DMS 273 (cell line): ENCODE data around the gene CCDC85C.
A peak's percentile ranks its signal among the peaks of the same experiment; 100 is the strongest.

Source experiments
- DNase-seq: peaks from one replicate; lab custom pipeline; 2025; ENCODE audit not compliant: unreplicated experiment; lab: John Stamatoyannopoulos, UW

The CCDC85C gene

DNA sequence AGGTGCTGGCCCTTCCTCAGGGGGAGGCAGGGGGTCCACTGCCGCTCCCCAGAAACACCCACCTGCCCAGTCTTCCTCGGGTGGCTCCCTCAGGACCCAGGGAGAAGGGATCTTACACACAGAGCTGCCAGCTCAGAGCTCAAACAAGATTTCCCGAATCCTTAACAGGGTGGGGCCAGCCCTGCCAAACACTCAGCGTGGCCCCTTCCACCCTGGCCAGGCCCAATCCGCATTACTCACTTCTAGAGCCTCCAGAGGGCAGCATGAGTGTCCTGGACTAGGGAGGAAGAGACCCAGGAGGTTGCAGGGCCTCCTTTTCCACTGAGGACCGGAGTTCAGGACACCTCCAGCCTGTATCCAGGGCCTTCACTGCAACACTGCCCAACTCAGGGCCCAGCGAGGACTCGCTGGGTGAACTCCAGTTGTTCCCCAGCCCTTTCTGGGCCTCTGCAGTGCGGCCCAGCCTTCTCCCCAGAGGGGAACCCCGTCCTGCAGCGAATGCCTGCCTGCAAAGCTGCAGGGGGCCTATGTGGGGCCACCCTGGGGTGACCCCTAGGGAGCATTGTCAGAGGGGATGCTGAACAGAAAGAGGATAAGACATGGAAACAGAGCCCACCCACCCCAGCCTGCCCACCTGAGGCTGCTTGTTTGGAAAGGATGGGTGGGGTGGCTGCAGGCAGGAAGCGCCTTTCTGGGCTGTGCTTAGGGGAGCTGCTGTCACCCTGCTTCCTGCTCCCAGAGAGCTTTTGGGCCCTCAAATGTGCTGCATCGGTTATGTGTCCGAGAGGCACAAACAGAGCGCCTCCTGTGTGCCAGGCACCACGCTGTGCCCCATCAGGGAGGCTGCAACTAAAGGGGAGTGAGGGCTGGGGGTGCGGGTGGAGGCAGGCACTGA is 79.0 kb downstream of the CCDC85C start:
- DNase-seq, result peak; percentile 66

DNA sequence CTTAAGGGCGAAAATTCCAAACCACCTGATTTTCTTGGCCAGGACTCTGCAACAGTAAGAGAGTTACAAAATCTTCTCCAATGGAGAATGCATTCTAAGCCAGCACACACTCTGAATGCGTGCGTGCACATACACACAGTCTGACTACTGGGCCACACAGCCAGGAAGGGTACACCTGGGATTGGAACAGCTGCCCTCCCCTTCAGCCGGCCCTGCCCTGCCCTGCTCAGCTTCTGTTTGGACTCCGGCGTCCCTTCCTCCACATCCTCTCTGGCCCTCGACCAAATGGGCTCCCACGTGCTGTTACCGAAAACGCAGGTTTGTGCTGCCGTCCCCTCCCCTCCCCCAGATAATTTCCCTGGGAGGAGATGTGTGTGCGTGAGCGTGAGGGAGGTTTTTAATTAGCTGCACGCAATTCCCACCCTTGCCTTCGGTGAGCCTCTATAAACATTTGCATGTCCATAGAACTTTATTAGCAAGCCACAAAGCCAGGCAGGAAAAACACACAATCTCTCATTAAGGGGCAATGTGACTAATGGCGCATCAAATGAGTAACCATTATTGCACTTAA is 79.8 kb downstream of the CCDC85C start:
- DNase-seq, result no peak

DNA sequence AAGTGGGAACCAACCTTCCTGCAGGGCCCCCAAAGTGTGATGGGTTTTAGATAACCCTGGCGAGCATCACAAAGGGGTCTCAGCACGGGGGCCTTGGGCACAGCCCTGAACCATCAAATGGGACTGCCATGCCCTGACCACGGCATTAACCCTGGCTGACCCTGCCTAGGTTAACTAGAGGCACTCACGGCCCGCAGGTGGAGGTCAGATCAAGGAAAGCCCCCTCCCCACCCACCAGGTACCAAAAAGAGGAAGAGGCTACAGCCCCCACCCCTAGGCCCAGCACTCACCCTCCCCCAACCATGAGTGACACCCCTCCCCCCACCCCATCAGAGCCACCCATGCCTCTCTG is 80.3 kb downstream of the CCDC85C start:
- DNase-seq, result no peak

DNA sequence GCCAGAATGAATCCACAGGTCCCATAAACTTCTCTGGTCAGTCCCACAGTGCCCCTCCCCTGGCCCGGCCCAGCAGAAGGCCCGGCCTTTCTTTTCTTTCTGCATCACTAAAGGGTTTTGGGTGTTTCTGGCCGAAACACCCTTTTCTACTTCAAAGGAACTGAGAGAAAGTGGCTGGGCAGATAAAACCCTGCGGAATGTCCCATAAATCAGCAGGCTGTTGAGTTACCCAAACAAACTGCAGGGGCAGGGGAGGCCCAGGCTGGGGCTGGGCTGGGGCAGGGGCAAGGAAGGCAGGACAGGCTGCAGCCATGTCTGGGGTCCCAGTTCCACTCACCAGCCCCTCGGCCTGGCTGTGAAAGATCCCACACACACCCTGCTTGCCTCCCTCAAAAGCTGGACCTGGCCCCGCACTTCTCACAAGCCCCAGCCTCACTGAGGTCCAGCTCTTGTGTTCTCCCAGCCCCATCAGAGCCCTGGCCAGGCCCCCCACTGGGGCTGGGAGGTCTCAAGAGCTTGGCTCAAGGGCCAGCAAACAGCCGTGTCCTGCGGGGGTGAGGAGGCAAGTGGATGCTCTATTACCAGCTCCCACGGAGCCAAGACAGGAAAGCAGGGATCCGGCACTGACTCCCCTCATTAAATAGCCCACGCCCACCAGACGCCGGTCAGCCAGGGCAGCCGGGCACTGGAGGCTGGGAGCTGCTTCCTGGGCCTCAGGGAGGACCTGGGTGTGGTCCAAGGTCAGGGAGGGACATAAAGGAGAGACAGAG is 80.9 kb downstream of the CCDC85C start:
- no peak for DNase-seq

DNA sequence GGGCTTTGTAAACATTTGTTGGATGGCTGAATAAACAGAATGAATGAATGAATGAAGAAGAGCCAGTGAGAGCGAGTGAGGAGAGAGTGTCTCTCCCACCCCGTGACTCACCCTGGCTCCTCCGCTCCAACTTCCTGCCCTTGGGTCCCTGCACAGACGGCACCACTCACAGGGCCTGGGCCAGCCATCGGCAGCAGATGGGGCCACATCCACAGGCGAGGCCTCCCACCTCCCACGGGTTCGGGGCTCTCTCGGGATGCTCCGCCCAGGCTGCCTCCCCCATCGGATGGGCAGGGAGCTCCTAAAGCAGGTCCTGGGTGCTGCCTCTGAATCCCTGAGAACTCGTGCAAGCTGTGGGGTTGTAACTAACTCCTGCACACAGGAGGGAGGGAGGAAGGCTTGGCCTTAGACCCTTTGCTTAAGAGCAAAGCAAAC is 81.5 kb downstream of the CCDC85C start:
- DNase-seq, result peak; percentile 57

DNA sequence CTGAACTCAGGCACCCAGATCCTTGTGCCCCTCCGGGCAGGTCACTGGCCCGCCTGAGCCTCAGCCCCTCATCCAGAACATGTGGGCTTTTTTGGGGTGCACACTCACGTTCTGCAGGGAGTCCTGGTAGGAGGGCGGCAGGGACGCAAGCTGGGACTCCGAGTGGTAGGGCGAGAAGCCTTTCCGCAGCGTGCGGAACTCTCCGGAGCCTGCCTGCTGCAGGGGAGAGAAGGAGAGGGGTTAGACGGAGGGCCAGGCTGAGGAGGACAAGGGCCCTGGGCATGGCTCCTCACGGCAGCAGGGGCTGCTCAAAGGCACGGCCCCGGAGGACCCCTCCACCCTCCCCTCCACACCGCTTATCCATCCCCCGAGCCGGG is 82.0 kb downstream of the CCDC85C start:
- DNase-seq, result no peak

DNA sequence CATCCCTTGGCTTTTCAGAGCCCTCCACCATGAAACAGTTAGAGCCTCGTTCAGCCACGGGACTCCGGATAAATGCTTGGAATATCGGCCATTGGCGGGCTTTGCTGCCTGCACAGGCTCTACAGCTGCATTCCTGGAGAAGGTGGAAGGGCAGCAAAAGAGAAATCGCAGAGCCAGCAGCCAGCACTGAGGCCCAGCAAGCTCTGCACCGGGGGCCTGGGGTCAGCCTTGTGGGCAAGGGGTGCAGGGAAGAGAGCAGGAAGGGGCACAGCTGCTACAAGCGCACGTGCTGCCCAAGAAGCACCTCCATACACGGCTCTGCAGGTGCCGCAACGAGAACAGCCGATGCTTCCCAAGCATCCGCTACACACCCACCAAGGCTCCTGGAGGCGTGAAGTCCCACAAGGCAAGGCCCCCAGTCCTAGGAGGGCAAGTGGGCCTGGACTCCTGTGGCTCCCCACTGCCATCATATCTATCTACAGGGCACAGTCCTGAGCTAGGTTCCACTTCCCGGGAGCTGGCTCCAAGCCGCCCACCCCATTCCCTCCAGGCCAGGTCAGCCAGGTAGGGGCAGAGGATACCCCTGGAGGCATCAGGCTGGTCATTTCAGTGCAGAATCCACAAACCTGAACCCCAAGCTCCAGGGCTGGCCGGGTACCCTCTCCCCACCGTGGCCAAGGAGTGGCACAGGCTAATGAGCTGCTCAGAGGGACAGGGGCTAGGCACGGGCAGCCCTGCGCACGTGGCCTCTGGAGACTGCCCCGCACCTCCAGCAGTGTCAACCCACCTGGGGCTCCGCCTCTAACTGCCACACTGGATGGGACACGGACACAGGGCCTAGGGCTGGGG is 82.6 kb downstream of the CCDC85C start:
- DNase-seq, result no peak

DNA sequence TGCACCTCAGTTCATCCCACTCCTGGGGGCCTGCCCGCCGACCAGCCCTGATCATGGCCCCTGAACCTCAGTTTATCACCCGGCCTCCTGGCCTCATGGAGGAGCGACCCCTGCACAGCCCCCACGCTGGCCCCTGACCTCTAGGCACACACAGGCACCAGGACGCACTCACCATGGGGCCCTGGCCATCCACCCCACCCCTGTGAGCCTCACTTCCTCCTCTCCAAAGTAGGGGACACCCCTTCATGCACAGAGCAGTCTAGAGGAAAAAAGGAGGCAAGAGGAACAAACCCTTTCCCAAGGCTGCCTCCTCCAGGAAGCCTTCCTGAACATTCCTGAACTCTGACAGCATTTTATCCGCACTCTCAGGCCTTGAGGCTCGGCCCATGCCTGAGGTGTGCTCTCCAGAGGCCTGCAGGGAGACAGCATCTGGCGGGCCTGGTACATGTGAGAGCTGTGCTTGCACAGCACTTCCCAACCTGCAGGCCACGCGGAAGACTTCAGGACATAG is 83.4 kb downstream of the CCDC85C start:
- DNase-seq, result peak; percentile 38

DNA sequence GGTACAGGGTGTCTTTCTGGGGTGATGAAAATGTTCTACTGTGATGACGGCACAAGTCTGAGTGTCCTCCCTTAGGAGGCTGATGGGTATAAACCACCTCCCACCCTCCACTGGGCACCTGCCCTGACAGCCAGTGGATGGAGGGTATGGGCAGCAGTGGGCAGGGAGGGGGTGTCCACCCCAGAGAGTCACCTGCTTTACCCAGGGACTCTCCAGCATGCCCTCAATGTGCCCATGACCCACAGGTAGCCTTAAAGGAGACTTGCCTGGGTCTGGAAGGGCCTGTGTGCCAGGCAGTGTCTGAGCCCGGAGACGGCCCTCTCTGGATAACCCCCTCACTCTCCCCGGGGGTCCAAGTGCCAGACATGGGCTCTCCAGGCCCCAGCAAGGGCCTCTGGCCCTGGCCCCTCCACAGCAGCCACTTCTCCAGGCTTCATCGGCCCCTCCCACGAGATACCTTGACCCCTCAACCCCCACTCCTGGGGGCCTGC is 84.0 kb downstream of the CCDC85C start:
- no peak for DNase-seq

DNA sequence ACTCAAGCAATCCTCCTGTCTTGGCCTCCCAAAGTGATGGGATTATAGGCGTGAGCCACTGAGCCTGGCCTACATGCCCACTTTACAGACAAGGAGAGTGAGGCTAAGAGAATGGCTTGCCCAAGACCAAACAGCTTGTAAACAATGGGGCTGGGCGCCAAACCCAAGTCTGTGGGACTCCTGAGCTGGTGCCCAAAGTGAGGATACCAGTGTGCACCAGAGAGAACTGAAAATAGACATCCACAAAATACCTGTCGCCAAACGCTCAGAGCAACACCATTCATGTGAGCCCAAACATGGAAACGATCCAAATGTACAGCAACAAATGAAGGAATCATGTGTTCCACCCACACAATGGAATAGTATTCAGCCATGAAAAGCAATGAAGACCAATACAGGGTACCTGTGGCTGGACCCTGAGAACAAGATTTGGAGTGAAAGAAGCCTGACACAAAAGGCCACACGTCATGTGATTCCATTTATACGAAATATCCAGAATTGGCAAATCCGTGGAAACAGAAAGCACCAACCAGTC is 84.6 kb downstream of the CCDC85C start:
- no peak for DNase-seq

DNA sequence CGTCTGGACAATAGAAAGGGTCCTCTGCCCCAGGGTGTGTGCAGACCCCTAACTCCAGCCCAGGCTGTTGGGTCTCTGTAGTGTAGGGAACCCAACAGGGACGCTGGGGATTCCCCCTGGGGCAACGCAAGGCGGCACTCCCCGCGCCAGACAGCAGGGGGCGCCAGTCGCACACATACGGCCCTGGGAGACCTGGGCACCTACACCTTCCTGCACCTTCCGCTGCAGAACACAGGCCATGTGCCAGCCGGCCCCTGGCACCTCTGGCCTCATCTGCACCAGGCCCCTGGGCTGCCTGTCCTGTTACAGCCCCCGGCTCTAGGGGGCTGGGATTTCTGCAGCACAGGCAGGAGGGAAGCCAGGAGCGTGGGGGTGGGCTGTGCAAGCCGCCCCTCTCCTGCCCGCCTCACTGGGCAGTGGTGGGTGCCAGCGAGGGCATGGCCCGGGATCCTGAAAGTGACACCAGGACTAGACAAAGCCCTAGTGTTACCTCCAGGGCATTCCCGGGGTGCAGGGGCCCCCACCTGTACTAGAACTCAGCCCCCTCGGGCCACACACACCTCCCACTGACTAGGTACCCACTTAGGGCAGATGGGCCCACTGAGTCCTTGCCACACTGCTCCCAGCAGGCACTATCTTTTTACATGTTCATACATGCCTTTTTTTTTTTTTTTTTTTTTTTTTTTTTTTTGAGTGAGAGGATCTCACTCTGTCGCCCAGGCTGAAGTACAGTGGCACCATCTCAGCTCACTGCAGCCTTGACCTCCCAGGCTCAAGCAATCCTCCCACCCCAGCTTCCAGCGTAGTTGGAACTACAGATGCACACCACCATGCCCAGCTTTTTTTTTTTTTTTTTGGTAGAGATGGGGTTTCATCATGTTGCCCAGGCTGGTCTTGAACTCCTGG is 85.3 kb downstream of the CCDC85C start:
- DNase-seq, result peak; percentile 83

DNA sequence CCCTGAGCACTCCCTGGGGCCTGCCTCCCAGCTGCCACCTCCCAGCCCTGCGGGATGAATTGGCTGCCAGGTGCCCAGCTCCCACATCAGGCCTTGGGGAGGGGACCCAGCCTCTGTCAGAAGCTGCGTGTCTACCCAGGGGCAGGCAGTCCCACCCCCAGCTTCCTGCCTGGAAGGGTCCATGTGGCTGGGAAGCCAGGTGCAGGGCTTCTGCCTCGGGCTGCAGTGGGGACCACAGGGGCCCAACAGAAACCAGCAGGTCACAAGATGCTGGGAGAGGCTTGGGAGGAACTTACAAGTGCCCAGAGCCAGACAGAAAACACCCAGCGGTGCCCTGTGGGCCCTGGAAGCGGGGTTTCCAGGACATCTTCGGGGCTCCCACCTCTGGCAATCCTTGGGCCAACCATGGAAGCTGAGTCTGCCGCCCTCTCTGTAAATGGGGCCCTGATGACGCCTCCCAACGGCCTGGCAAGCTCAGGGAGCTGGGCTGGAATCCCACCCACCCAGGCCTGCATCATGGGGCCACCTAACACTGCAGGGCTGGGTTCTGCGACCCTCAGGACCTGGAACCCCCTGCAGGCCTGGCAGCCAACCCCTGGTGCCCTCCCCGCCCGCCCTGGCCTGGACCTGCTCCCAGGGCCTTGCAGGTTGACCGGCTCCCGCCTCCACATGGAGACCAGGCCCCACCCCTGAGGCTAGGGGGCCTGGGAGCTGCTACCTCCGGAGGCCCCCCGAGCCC is 86.2 kb downstream of the CCDC85C start:
- no peak for DNase-seq

DNA sequence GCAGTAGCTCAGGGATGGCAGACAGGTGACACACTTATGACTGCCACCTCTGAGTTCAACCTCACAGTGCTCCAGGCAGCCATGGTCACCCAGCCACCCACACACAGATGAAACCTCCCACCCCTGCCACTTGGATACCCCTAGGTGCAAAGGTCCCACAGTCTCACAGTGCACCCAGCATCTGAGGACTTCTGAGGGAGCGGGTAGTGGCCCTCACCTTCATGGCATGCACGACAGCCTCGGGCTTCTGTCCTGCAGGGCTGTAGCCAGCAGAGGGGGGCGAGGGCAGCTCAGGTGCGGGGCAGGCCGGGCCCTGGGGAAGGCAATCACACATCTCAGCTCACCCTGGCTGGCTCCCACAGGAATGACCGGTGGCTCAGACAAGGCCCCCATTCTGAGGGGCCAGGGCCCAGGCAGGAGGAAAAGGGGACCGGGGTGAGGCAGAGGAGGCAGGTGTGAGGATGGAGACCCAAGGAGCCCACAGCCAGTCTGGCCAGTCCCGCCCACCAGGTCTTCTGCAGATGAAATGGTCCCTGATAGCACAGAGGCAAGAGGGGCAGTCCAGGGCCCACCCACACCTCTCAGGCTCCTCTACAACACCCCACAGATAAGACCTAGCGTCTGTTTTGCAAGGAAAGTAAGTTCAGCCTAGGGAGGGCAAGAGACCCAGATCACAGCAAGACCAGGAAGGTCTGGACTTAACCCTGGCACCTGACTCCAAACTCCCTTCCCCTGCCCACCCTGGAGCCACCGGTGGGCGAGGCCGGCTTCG is 87.0 kb downstream of the CCDC85C start:
- no peak for DNase-seq

DNA sequence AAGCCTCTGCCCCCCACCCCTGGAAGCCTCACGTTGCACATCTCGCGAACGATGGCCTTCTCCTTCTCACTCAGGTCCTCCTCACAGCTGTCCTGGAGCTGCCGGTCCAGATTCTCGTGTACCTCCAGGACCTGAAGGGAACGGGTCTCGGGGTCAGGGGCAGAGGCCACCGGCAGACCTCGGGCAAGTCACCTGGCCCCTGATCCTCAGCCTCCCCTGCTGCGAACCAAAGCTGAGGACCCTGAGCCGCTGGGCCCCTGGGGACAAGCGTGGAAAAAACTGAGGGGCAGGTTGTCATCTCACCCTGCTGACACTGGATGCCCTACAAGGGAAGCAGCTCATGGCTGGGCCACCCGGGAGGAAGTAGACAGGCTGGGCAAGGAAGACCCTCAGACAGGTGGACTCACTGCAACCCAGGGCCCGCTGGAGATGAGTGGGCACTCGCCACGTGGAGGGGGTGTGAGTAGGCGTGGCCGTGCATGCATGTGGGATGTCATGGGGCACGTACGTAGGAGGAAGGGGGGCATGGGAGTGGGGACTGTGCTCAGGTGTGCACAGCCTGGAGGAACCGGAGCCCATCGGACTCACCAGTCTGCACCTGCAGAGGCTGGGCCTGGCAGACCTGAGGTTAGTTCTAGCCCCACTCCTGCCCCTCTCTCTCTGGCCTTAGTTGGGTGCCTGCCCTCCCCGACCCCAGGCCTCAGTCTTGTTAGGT is 87.7 kb downstream of the CCDC85C start:
- no peak for DNase-seq

DNA sequence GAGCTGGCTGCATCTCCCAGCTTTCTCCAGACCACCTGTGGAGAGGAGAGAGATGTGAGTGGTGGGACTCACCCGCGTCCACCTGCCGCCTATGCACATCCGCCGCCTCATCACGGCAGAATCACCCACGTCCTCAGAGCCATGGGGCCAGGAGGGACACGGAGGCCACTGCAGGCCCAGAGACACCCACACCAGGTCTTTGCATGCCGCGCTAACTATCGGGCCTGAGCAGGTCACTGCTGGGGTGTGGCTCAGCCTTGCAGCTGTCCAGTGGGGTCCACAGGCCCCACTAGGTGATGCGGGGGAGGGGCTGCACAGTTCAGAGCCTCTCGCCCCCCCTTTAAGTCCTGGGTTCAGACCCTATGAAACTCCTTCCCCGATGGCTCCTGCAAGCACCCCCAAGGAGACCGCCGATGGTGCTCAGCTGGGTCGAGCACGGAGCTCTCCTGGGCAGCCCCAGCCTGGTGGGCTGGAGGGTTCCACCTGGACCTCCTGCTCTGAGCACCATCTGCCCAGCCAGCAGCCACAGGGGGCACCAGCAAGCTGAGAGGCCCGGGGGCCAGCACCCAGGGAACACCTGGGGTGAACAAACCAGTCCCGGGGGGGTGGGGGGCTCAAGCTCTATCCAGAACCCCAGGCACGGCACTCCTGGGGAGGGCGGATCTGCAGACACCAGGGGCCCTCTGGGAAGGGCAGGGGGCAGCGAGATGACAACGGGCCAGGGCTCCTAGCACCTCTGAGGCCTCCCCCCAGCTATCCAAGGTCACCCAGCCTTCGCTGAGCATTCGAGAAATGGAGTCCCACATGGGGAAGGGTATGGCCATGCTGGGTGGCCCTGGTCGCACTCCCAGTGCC is 88.5 kb downstream of the CCDC85C start:
- DNase-seq, result no peak

DNA sequence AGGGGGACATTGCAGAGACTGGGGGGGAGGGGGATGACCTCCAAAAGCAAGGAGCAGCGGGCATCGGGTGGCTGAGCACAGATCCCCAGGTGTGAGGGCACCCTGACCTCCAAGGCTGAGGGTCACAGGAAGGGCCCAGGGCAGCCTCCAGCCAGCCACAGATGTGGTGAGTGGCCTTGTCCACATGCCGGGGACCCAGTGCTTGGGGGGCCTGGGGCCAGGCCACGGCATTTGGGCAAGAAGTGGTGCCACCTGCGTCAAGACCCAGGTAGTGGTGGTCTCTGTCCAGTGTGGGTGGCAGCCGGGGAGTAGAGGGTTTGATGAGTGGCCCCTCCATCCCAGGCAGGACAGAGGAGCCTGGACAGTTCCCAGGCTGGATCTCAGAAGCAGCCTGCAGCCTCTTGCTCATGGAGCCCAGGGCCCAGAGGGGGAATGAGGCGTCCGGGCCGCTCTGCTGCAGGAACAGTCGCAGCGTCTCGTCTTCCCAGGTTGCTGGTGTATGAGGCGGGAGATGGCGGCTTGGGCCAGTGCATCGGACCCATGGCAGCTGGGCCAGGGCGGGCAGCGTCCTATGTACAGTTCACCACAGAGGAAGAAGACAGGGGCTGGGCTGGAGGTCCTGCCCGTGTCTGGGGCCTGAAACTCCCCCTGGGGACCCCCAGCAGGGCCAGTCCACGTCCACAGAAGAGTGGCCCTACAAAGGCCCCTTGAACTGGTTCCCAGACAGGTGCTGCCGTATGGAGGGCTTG is 89.3 kb downstream of the CCDC85C start:
- no peak for DNase-seq
